Measurements from ENCODE around the gene CCDC81. TPM values are rescaled to one million over a fixed set of nuclear protein-coding genes. Genes with fewer than 3 reads are reported as not detected.

The CCDC81 gene
- total and polyA plus RNA-seq, 4 donors, result 2.1 to 17.1 (median 7.1) TPM

DNA sequence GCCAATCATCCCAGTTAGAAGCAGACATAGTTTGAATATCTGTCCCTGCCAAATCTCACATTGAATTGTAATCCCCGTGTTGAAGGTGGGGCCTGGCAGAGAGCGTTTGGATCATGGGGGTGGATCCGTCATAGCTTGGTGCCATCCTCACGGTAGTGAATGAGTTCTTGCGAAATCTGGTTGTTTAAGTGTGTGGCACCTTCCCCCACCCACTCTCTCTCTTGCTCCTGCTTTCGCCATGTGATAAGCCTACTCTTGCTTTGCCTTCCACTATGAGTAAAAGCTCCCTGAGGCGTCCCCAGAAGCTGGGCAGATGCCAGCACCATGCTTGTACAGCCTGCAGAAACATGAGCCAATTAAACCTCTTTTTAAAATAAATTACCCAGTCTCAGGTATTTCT, 5.0 kb upstream of the CCDC81 start:
- Histone ChIP-seq H3K4me3 (no peak overlapping the region), H3K9ac (ENCODE audit: insufficient read depth in 1 of 2, low read length in 2 of 2) (no peak overlapping the region), H3K27ac (ENCODE audit: low read depth in 1 of 2, low read length in 1 of 2) (no peak overlapping the region), H3K27me3 (ENCODE audit: control insufficient read depth in 3 of 3, insufficient read depth in 3 of 3, low read length in 2 of 3) (no peaks in the 10 kb centered on the region), H3K4me1 (ENCODE audit: control insufficient read depth in 5 of 5, insufficient read depth in 5 of 5, low read length in 5 of 5) (peaks cover 0 to 5% (median 0%) of the 10 kb centered on the region in 5 donors), H3K36me3 (ENCODE audit: control insufficient read depth in 4 of 4, insufficient read depth in 4 of 4, low read length in 4 of 4) (no peaks in the 10 kb centered on the region), H3K9me3 (ENCODE audit: control insufficient read depth in 4 of 4, insufficient read depth in 3 of 4, low read length in 3 of 4) (peaks cover 0 to 2% (median 0%) of the 10 kb centered on the region in 4 donors)
- no peak for ATAC-seq (ENCODE audit: insufficient read depth, low FRiP score)
- no peak for DNase-seq
- 90 to 91% methylated on average over 7 of the region's 7 CpGs for WGBS, 2 donors
- TF ChIP-seq, protein P1, sequence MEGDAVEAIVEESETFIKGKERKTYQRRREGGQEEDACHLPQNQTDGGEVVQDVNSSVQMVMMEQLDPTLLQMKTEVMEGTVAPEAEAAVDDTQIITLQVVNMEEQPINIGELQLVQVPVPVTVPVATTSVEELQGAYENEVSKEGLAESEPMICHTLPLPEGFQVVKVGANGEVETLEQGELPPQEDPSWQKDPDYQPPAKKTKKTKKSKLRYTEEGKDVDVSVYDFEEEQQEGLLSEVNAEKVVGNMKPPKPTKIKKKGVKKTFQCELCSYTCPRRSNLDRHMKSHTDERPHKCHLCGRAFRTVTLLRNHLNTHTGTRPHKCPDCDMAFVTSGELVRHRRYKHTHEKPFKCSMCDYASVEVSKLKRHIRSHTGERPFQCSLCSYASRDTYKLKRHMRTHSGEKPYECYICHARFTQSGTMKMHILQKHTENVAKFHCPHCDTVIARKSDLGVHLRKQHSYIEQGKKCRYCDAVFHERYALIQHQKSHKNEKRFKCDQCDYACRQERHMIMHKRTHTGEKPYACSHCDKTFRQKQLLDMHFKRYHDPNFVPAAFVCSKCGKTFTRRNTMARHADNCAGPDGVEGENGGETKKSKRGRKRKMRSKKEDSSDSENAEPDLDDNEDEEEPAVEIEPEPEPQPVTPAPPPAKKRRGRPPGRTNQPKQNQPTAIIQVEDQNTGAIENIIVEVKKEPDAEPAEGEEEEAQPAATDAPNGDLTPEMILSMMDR (IDR thresholded peaks at IDR 0.05; ENCODE audit: control extremely low read depth, extremely low read depth), result no peak

DNA sequence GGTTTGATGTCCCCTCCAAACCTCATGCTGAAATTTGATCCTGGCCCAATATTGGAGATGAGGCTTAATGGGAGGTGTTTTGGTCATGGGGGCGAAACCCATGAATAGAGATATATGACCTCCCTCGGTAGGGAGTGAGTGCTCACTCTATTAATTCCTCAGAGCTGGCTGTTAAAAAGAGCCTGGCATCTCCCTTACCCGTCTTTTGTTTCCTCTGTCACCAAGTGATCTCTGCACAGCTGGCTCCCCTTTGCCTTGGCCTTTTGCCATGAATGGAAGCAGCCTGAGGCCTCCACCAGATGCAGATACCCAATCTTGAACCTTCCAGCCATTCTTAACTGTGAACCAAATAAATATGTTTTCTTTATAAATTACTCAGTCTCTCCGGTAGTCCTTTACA, 4.5 kb upstream of the CCDC81 start:
- 83 to 84% methylated on average over 4 of the region's 4 CpGs for WGBS, 2 donors
- no peaks in the 10 kb centered on the region for H3K27me3 ChIP-seq (ENCODE audit: control insufficient read depth in 3 of 3, insufficient read depth in 3 of 3, low read length in 2 of 3)
- peaks cover 0 to 2% (median 0%) of the 10 kb centered on the region in 4 donors for H3K9me3 ChIP-seq (ENCODE audit: control insufficient read depth in 4 of 4, insufficient read depth in 3 of 4, low read length in 3 of 4)
- no peak overlapping the region for H3K9ac ChIP-seq (ENCODE audit: insufficient read depth in 1 of 2, low read length in 2 of 2)
- DNase-seq (no peak), ATAC-seq (ENCODE audit: insufficient read depth, low FRiP score) (no peak)
- TF ChIP-seq, protein P1 (IDR thresholded peaks at IDR 0.05; ENCODE audit: control extremely low read depth, extremely low read depth), result no peak
- peaks cover 0 to 5% (median 0%) of the 10 kb centered on the region in 5 donors for H3K4me1 ChIP-seq (ENCODE audit: control insufficient read depth in 5 of 5, insufficient read depth in 5 of 5, low read length in 5 of 5)
- H3K4me3 ChIP-seq, result no peak overlapping the region
- H3K36me3 ChIP-seq (ENCODE audit: control insufficient read depth in 4 of 4, insufficient read depth in 4 of 4, low read length in 4 of 4), result no peaks in the 10 kb centered on the region
- no peak overlapping the region for H3K27ac ChIP-seq (ENCODE audit: low read depth in 1 of 2, low read length in 1 of 2)

DNA sequence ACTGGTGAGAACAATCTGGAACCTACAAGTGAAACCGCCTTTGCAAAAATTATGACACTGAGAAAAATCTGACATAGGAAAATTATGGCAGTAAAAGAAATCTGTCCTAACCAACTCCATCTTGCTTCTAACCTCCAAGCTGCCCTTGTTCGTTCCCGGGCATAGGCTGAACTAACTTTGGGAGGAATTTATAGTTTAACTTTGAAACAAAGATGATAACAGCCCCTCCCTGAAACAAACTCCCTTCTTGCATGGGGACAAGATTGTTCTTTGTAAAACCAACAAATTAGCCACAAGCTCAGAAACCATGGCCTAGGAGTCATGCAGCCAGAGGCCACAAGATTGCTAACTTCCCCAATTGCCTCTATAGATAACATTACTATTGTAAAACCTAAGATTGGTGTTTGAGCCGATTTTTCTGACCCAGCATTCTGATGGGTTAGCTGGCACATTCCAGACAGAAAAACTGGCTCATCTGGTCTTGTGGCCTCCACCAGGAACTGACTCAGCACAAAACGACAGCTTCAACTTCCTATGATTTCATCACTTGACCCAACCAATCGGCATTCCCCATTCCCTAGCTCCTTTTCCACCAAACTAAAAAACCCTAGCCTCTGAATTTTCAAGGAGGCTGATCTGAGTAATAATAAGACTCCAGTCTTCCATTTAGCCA, 3.6 kb upstream of the CCDC81 start:
- peaks cover 0 to 2% (median 0%) of the 10 kb centered on the region in 4 donors for H3K9me3 ChIP-seq (ENCODE audit: control insufficient read depth in 4 of 4, insufficient read depth in 3 of 4, low read length in 3 of 4)
- ATAC-seq (ENCODE audit: insufficient read depth, low FRiP score), result no peak
- peaks cover 0 to 5% (median 0%) of the 10 kb centered on the region in 5 donors for H3K4me1 ChIP-seq (ENCODE audit: control insufficient read depth in 5 of 5, insufficient read depth in 5 of 5, low read length in 5 of 5)
- peak in 1 of 3 donors; percentile 32 for DNase-seq
- H3K4me3 ChIP-seq, result no peak overlapping the region
- WGBS, 2 donors, result 62 to 64% methylated on average over 6 of the region's 6 CpGs
- no peaks in the 10 kb centered on the region for H3K36me3 ChIP-seq (ENCODE audit: control insufficient read depth in 4 of 4, insufficient read depth in 4 of 4, low read length in 4 of 4)
- no peak overlapping the region for H3K27ac ChIP-seq (ENCODE audit: low read depth in 1 of 2, low read length in 1 of 2)
- no peaks in the 10 kb centered on the region for H3K27me3 ChIP-seq (ENCODE audit: control insufficient read depth in 3 of 3, insufficient read depth in 3 of 3, low read length in 2 of 3)
- H3K9ac ChIP-seq (ENCODE audit: insufficient read depth in 1 of 2, low read length in 2 of 2), result no peak overlapping the region
- TF ChIP-seq, protein P1 (IDR thresholded peaks at IDR 0.05; ENCODE audit: control extremely low read depth, extremely low read depth), result no peak
